GM12873 (cell line): ENCODE measurements around the gene TUFT1.

ENCODE experiments used
- CTCF ChIP-seq: IDR thresholded peaks from 2 replicates; pipeline ENCODE4 v1.5.1; 2012; ENCODE audit warnings: low read depth, mild to moderate bottlenecking, moderate library complexity, low read length, control low read depth; ENCODE audit not compliant: insufficient read depth; ENCODE audit errors: missing control alignments

TUFT1 gene

GRCh38 chr1:151513626-151514121 is 26.4 kb upstream of the TUFT1 start:
- TF ChIP-seq CTCF: no peak

GRCh38 chr1:151514366-151514765 is 25.7 kb upstream of the TUFT1 start:
- TF ChIP-seq CTCF: no peak

GRCh38 chr1:151515265-151515664 is 24.8 kb upstream of the TUFT1 start:
- TF ChIP-seq CTCF: no peak

- no peak for TF ChIP-seq CTCF
These were observed 24.0 kb upstream of the TUFT1 start for GRCh38 chr1:151516031-151516511.

- TF ChIP-seq CTCF: no peak
These were observed 21.7 kb upstream of the TUFT1 start for GRCh38 chr1:151518431-151518830.

- no peak for TF ChIP-seq CTCF
These were observed 21.2 kb upstream of the TUFT1 start for GRCh38 chr1:151518936-151519335.

GRCh38 chr1:151519667-151520066 is 20.4 kb upstream of the TUFT1 start:
- no peak for TF ChIP-seq CTCF
